Panc1 (cell line): ENCODE results near the gene HSPB2.

Experiments used
- CTCF ChIP-seq: fragments of 450-650 bp; IDR thresholded peaks from 2 replicates; pipeline ENCODE4 v1.5.1; 2017; ENCODE audit warnings: mild to moderate bottlenecking
- POLR2AphosphoS5 ChIP-seq: IDR thresholded peaks from 2 replicates; pipeline ENCODE4 v1.6.1; 2012; ENCODE audit warnings: mild to moderate bottlenecking, low read depth, low read length, moderate library complexity
- REST ChIP-seq, 2 experiments: IDR thresholded peaks; 2 replicates each; pipeline ENCODE4 v1.6.1; 2011 to 2012; ENCODE audit warnings: low read depth in 2 of 2, control low read depth in 1 of 2, low read length in 1 of 2, mild to moderate bottlenecking in 1 of 2, moderate library complexity in 1 of 2; ENCODE audit not compliant: insufficient read depth in 1 of 2

- no peak for TF ChIP-seq REST (IDR thresholded peaks at IDR 0.05; ENCODE audit: insufficient read depth in 1 of 2, low read depth in 2 of 2, low read length in 1 of 2)
- no peak for TF ChIP-seq POLR2AphosphoS5
- TF ChIP-seq CTCF = no peak
These were observed 39.0 kb downstream of the HSPB2 start for GRCh38 chr11:111951565-111951964.
